ENCODE results near the gene ABCC8.
A peak's percentile ranks its signal among the peaks of the same experiment; 100 is the strongest.

Gene ABCC8

GRCh38 chr11:17403980-17404759 lies 72.5 kb downstream of the ABCC8 start:
- no peak for DNase-seq (ENCODE audit: low spot score)

DNA sequence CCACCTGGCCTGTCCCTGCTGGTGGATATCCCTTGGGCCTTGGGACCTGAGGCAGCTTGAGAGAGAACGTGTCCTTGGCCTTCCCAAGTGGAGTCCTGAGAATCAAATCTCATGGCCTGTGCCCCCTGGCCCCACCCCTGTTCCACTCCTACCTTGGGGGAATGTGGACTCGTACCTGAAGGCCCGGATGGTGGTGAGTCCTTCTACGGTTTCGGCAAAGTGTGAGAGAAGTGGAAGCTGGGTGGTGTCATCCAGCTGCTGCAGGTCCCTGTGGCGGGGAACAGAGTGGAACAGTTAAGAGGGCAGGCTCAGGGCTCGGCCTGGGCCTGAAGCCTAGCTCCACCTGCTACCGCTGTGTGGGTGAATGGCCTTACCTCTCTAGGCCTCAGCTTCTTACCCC lies 74.2 kb downstream of the ABCC8 start:
- DNase-seq (ENCODE audit: low spot score) = no peak

DNA sequence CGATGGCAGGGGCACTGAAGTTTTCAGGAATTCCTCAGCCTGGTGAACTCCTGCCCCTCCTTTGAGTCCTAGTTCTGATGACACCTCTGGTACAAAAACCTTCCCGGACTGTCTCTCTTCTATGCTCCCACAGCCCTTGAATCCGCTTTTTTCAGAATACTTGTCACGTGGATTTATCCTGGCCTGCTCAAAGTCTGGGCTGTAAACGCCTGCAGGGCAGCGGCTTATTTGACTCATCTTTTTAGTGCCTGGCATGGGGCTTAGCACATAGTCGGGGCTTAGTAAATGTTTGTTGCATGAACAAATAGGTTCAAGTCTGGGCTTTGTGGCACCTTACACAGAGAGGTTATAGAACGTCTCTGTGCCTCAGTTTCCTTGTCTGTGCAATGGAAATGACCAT lies 74.8 kb downstream of the ABCC8 start:
- DNase-seq (ENCODE audit: low spot score) = no peak

GRCh38 chr11:17401316-17401715 lies 75.3 kb downstream of the ABCC8 start:
- DNase-seq (ENCODE audit: low spot score) = no peak

GRCh38 chr11:17400048-17400775 lies 76.4 kb downstream of the ABCC8 start:
- no peak for DNase-seq (ENCODE audit: low spot score)

- no peak for DNase-seq (ENCODE audit: low spot score)
Measured at GRCh38 chr11:17399236-17399635, 77.4 kb downstream of the ABCC8 start.

DNA sequence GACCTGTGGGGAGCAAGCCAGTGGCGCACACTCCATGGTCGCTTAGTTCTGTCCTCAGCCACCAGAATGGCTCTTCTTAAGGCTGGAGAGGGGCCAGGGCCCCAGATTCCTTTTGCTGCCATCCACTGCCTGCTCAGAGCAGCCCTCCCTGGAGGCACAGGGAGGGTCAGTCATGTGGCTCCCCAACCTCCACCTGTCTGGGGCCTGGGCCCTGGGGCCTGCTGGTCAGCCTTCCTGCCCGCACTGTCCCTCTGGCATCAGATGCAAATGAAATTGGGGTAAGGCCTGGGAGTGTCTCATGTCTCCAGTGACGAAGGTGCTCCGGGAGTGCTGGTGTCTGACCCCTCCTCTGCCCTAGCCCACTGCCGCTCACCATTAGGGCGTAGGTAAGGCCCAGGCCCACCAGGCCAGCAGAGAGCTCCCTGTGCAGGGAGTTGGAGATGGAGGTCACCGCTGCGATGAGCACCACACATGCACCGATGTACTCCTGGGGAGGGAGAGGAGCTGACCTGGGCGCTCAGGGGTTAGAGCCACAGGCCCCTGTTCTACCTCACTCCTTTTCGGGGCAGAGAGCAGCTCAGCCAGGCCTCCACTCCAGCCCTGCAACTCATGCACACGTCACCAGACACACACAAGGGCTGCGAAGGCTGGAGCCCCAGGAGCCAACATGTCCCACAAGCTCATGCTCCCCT lies 79.2 kb downstream of the ABCC8 start:
- no peak for DNase-seq (ENCODE audit: low spot score)

DNA sequence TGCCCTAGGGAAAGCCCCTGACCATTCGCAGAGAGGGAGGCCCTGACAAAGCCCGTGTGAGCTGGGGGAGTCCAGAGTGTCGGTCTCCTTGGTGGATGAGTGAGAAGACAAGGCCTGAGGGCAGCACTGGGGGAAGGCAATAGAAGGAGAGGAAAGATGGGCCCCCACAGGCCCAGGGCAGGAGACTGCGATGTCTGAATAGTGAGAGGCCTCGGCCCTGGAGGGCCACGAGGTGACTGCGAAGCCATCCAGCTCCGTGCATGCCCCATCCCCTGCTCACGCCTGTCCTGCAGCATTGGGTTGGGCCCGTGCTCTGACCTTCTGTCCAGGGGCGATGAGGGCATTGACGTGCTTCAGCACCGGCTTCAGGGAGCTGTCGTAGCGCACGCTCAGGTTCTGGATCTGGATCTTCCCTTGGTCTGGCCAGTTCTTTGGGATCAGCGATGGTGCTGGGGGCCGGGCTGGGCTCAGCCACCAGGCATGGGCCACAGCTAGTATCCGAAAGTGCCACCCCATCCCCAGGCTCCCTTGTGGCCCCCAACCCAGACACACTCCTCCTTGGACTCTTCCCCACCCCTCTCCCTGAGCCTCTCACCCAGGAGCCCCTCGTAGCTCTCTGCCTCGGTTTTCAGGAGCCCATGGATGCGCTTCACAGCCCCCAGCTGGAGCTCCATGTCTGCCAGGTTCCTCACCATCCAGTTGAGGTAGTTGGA lies 79.9 kb downstream of the ABCC8 start:
- DNase-seq (ENCODE audit: low spot score) = no peak

DNA sequence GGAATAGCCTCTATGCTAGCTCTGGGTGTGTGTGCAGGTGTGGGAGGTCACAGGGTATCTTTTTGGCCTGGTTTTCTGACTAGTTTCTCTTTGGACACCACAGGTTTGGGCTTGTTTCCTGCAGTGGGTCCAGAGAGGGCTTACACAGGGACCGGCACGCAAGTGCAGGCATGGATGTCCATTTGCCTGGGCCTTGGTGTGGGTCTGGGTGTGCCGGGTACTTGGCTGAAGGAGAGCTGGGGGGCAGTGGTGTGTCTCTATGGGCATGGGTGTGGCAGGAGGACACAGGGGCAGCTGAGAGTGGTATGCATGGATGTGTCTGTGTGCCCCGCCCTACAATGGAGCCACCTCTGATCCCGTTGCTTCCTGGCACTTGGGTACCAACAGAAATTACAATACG lies 80.7 kb downstream of the ABCC8 start:
- no peak for DNase-seq (ENCODE audit: low spot score)

DNA sequence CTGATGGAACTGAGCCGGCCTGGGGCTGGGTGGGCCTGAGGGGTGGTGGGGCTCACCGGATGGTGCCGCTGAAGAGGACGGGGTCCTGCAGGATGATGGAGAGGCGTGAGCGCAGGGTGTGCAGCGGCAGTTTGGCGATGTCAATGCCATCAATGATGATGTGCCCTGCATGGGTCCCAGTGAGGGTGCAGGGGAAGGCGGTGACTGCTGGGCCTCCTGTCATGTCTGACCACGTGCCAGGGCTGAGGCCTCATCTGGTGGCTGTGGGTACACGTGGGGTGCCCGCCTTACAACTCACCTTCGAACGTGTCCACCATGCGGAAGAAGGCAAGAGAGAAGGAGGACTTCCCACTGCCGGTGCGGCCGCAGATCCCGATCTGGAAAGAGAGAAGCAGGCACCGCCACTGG lies 81.1 kb downstream of the ABCC8 start:
- DNase-seq (ENCODE audit: low spot score) = no peak

- no peak for DNase-seq (ENCODE audit: low spot score)
Measured at GRCh38 chr11:17394743-17395390, 81.8 kb downstream of the ABCC8 start.

DNA sequence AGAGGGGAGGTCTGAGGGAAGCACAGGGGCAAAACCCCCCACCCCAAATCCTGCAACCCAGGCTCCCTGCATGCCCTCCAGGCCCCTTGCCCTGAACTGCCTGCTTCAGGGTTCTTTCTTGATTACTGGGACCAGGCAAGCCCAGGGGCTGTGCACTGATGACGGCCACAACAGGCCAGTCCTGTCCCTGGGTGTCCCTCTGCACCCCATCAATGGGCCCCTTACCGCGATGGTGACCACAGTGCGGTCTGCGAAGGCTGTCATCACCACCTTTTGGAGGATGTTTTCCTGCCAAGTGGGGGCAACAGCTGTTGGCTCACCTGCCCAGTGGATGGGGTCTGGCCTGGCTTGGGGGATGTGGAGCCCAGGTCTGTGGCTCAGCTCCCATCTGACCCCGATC lies 83.2 kb downstream of the ABCC8 start:
- no peak for DNase-seq (ENCODE audit: low spot score)

DNA sequence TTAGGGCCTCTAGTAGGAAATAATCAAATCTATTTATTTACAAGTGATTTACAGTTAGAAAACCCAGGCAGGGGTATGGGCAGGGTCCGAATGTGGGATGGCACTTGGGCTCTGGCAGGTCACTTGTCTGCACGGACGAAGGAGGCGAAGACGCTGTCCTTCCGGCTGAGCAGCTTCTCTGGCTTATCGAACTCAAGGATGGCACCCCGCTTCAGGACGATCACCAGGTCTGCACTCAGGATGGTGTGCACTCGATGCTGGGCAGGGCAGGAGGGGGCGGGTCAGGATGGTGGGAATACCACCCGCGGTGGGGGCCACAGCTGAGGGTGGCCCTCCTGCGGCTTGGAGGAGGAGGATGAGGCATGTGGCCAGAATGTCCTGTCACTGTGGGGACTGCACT lies 83.8 kb downstream of the ABCC8 start:
- DNase-seq (ENCODE audit: low spot score) = no peak

- DNase-seq (ENCODE audit: low spot score) = no peak
Measured at GRCh38 chr11:17391493-17392355, 84.9 kb downstream of the ABCC8 start.

GRCh38 chr11:17389957-17390649 lies 86.5 kb downstream of the ABCC8 start:
- DNase-seq (ENCODE audit: low spot score) = no peak

GRCh38 chr11:17389211-17389956 lies 87.3 kb downstream of the ABCC8 start:
- DNase-seq (ENCODE audit: low spot score) = peak; percentile 65

DNA sequence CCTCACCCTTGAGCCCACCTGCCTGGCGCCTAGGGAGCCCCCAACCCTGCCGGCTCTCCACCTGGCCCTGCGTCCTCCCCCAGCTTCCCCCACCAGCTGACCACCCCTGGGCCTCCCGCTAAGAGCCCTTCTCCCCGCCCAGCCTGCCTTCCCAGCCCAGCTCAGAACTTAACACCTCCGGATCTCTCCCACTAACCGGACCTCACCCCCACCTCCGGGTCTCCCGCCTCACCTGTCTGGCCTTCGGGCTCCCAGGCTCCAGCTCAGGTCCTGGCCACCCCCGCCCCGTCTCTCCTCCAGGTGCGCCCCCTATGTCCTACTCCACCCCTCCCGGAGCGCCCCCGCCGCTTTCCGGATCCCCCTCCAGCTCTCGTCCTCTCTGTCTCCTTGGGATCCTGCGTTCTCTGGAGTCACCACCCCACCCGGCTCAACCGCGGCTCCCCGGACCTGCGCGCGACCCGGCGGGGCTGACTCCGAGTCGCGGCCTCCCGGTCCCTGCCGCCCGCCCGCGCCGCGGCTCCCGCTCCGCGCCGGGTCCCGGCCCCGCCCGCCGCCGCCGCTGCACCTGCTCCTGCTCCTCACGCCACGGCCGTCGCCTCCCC lies 87.9 kb downstream of the ABCC8 start, which contains the start of gene KCNJ11:
Gene KCNJ11 (minus strand): TSS at position 51 of the 602 bp plus-strand sequence. CDS start 568 bp downstream, outside the sequence.
- DNase-seq (ENCODE audit: low spot score) = no peak

GRCh38 chr11:17387811-17388210 lies 88.8 kb downstream of the ABCC8 start:
- DNase-seq (ENCODE audit: low spot score) = no peak

GRCh38 chr11:17387254-17387653 lies 89.4 kb downstream of the ABCC8 start:
- no peak for DNase-seq (ENCODE audit: low spot score)

All from AG08395 (cell line).